GM10266 (cell line): ENCODE measurements around the gene TPO.
"Not testable (repeated sequence)": the region's sequence is repeated elsewhere in the genome, so short reads cannot be mapped to it uniquely, and the experiment has no call there.

Experiments
- DNase-seq: peaks from one replicate; pipeline ENCODE4 v3.0.0; 2012; ENCODE audit errors: extremely low spot score
- CTCF ChIP-seq: IDR thresholded peaks from 2 replicates; pipeline ENCODE4 v1.5.1; 2012; ENCODE audit warnings: mild to moderate bottlenecking, low read depth; ENCODE audit not compliant: control insufficient read depth, insufficient read depth; ENCODE audit errors: missing control alignments

The TPO gene

GRCh38 chr2:1405967-1406366, 7.3 kb upstream of the TPO start:
- no peak for DNase-seq
- no peak for TF ChIP-seq CTCF

- TF ChIP-seq CTCF: no peak
- DNase-seq: no peak
These were observed 6.8 kb upstream of the TPO start for GRCh38 chr2:1406434-1406833.

GRCh38 chr2:1407950-1408675, 5.2 kb upstream of the TPO start:
- TF ChIP-seq CTCF: no peak
- DNase-seq: no peak

- no peak for TF ChIP-seq CTCF
- DNase-seq: no peak
These were observed 858 bp downstream of the TPO start for GRCh38 chr2:1414121-1414520.

- DNase-seq: not testable (repeated sequence)
These were observed 1.6 kb downstream of the TPO start for GRCh38 chr2:1414901-1415300.

- TF ChIP-seq CTCF: no peak
- no peak for DNase-seq
These were observed 2.2 kb downstream of the TPO start for GRCh38 chr2:1415501-1415900.

- DNase-seq: no peak
- no peak for TF ChIP-seq CTCF
These were observed 5.3 kb downstream of the TPO start for GRCh38 chr2:1418566-1418965.
